GM18507 (cell line): ENCODE data around the gene GARIN5A.
A peak's percentile ranks its signal among the peaks of the same experiment; 100 is the strongest.

Experiments
- DNase-seq: peaks from one replicate; pipeline ENCODE4 v3.0.0; 2011; ENCODE audit warnings: low read depth; ENCODE audit not compliant: insufficient read length; ENCODE audit errors: extremely low spot score
- FAIRE-seq: peaks from 2 replicates; lab custom pipeline; 2011; peaks lifted over from hg19 to GRCh38; lab: Jason Lieb, UNC

Gene GARIN5A

GRCh38 chr19:50422397-50423278 lies 54.0 kb downstream of the GARIN5A start:
- no peak for FAIRE-seq
- no peak for DNase-seq

- peak; percentile 45 for FAIRE-seq
Measured at GRCh38 chr19:50420808-50421207, 55.8 kb downstream of the GARIN5A start.

GRCh38 chr19:50420127-50420526 lies 56.5 kb downstream of the GARIN5A start:
- FAIRE-seq = peak; percentile 76
- DNase-seq = no peak

More at GRCh38 chr19:50420808-50421207, 55.8 kb downstream of the GARIN5A start:
- no peak for DNase-seq

GRCh38 chr19:50419580-50420035 lies 57.0 kb downstream of the GARIN5A start:
- FAIRE-seq (no peak), DNase-seq (no peak)

- FAIRE-seq (no peak), DNase-seq (no peak)
Measured at GRCh38 chr19:50419022-50419579, 57.5 kb downstream of the GARIN5A start.

GRCh38 chr19:50418176-50419021 lies 58.2 kb downstream of the GARIN5A start, which contains the start of gene SPIB:
Gene SPIB, plus strand, starts transcription at chr19:50418938. Its CDS starts 25 bp downstream, at chr19:50418963.
- FAIRE-seq (peak; percentile 85), DNase-seq (peak; percentile 36)

GRCh38 chr19:50417111-50418081 lies 59.3 kb downstream of the GARIN5A start:
- FAIRE-seq (no peak), DNase-seq (no peak)
